Measurements from ENCODE around the gene NPTN.

The NPTN gene

GRCh38 chr15:73590263-73590662, 42.9 kb downstream of the NPTN start:
- H3K4me3 ChIP-seq (ENCODE audit: low read depth, low read length, poor library complexity, severe bottlenecking) = no peak overlapping the region
- no peaks in the 10 kb centered on the region for H3K9me2 ChIP-seq (ENCODE audit: low read depth, low read length)
- no peaks in the 10 kb centered on the region for H3K4me1 ChIP-seq (ENCODE audit: insufficient read depth, low read length, severe bottlenecking)
- H3K27ac ChIP-seq (ENCODE audit: low read depth, low read length, poor library complexity, severe bottlenecking) = no peak overlapping the region
- H3K9ac ChIP-seq (ENCODE audit: low read length) = no peak overlapping the region
- no peak overlapping the region for H3K4me2 ChIP-seq (ENCODE audit: low read length)
- no peak overlapping the region for H2AFZ ChIP-seq (ENCODE audit: low read length)
- H3K27me3 ChIP-seq (ENCODE audit: insufficient read depth, low read length) = no peaks in the 10 kb centered on the region
- H3K36me3 ChIP-seq (ENCODE audit: insufficient read depth, low read length) = peaks cover 47% of the 10 kb centered on the region; the same call in 1 of the 2 replicates
- H3K9me3 ChIP-seq (ENCODE audit: low read length) = no peaks in the 10 kb centered on the region
- no peaks in the 10 kb centered on the region for H4K20me1 ChIP-seq (ENCODE audit: insufficient read depth, low read length)
- no peak for TF ChIP-seq EZH2 (IDR thresholded peaks at IDR 0.05; ENCODE audit: borderline replicate concordance, low read length)
- no peak for TF ChIP-seq CTCF (IDR thresholded peaks at IDR 0.05; ENCODE audit: low read length)
- H3F3A ChIP-seq (ENCODE audit: insufficient read depth, low read length) = no peaks in the 10 kb centered on the region
- no peaks in the 10 kb centered on the region for H3K79me2 ChIP-seq (ENCODE audit: insufficient read depth, low read length)

- TF ChIP-seq EZH2 (IDR thresholded peaks at IDR 0.05; ENCODE audit: borderline replicate concordance, low read length) (no peak), CTCF (IDR thresholded peaks at IDR 0.05; ENCODE audit: low read length) (no peak)
- no peaks in the 10 kb centered on the region for H3K9me2 ChIP-seq (ENCODE audit: low read depth, low read length)
- H3K36me3 ChIP-seq (ENCODE audit: insufficient read depth, low read length) = peaks cover 52% of the 10 kb centered on the region; the same call in 1 of the 2 replicates
- H2AFZ ChIP-seq (ENCODE audit: low read length) = no peak overlapping the region
- no peak overlapping the region for H3K9ac ChIP-seq (ENCODE audit: low read length)
- H3K4me3 ChIP-seq (ENCODE audit: low read depth, low read length, poor library complexity, severe bottlenecking) = no peak overlapping the region
- no peaks in the 10 kb centered on the region for H3K27me3 ChIP-seq (ENCODE audit: insufficient read depth, low read length)
- no peaks in the 10 kb centered on the region for H3K4me1 ChIP-seq (ENCODE audit: insufficient read depth, low read length, severe bottlenecking)
- no peaks in the 10 kb centered on the region for H4K20me1 ChIP-seq (ENCODE audit: insufficient read depth, low read length)
- H3K4me2 ChIP-seq (ENCODE audit: low read length) = no peak overlapping the region
- no peaks in the 10 kb centered on the region for H3K79me2 ChIP-seq (ENCODE audit: insufficient read depth, low read length)
- H3F3A ChIP-seq (ENCODE audit: insufficient read depth, low read length) = no peaks in the 10 kb centered on the region
- no peak overlapping the region for H3K27ac ChIP-seq (ENCODE audit: low read depth, low read length, poor library complexity, severe bottlenecking)
- no peaks in the 10 kb centered on the region for H3K9me3 ChIP-seq (ENCODE audit: low read length)
Observed at GRCh38 chr15:73589766-73590165, 43.4 kb downstream of the NPTN start.

- H3K36me3 ChIP-seq (ENCODE audit: insufficient read depth, low read length) = peaks cover 72% of the 10 kb centered on the region; the same call in 1 of the 2 replicates
- no peaks in the 10 kb centered on the region for H3K9me3 ChIP-seq (ENCODE audit: low read length)
- no peak overlapping the region for H2AFZ ChIP-seq (ENCODE audit: low read length)
- no peak overlapping the region for H3K9ac ChIP-seq (ENCODE audit: low read length)
- no peak for TF ChIP-seq CTCF (IDR thresholded peaks at IDR 0.05; ENCODE audit: low read length)
- TF ChIP-seq EZH2 (IDR thresholded peaks at IDR 0.05; ENCODE audit: borderline replicate concordance, low read length) = no peak
- no peaks in the 10 kb centered on the region for H3K79me2 ChIP-seq (ENCODE audit: insufficient read depth, low read length)
- no peak overlapping the region for H3K27ac ChIP-seq (ENCODE audit: low read depth, low read length, poor library complexity, severe bottlenecking)
- no peaks in the 10 kb centered on the region for H4K20me1 ChIP-seq (ENCODE audit: insufficient read depth, low read length)
- no peaks in the 10 kb centered on the region for H3F3A ChIP-seq (ENCODE audit: insufficient read depth, low read length)
- H3K4me1 ChIP-seq (ENCODE audit: insufficient read depth, low read length, severe bottlenecking) = no peaks in the 10 kb centered on the region
- no peaks in the 10 kb centered on the region for H3K27me3 ChIP-seq (ENCODE audit: insufficient read depth, low read length)
- H3K9me2 ChIP-seq (ENCODE audit: low read depth, low read length) = no peaks in the 10 kb centered on the region
- H3K4me2 ChIP-seq (ENCODE audit: low read length) = no peak overlapping the region
- H3K4me3 ChIP-seq (ENCODE audit: low read depth, low read length, poor library complexity, severe bottlenecking) = no peak overlapping the region
Observed at GRCh38 chr15:73585871-73586654, 47.1 kb downstream of the NPTN start.

All from OCI-LY1 (cell line).